Endodermal cell (in vitro differentiated cells): Measurements from ENCODE around the gene TMEM40. TPM values are rescaled to one million over a fixed set of nuclear protein-coding genes. Genes with fewer than 3 reads are reported as not detected.

Source experiments
- DNase-seq: peaks from one replicate; pipeline ENCODE4 v3.0.0-alpha.2; 2017
- H3K27ac ChIP-seq: 2 replicates; pipeline ENCODE4 v1.5.1; 2013; ENCODE audit warnings: mild to moderate bottlenecking, low read depth, low read length, moderate library complexity
- H3K27me3 ChIP-seq: 2 replicates; pipeline ENCODE4 v1.6.1; 2013; ENCODE audit warnings: mild to moderate bottlenecking, low read length, moderate library complexity; ENCODE audit not compliant: insufficient read depth, control insufficient read depth, poor library complexity, severe bottlenecking
- H3K36me3 ChIP-seq: 2 replicates; pipeline ENCODE4 v1.7.0; 2013; ENCODE audit warnings: mild to moderate bottlenecking, low read length, moderate library complexity; ENCODE audit not compliant: control insufficient read depth, insufficient read depth
- H3K4me1 ChIP-seq: one replicate; pipeline ENCODE4 v1.7.0; 2013; ENCODE audit warnings: low read length; ENCODE audit not compliant: control insufficient read depth, insufficient read depth
- H3K4me3 ChIP-seq: 2 replicates; pipeline ENCODE4 v1.5.1; 2013; ENCODE audit warnings: mild to moderate bottlenecking, low read length, moderate library complexity
- H3K9ac ChIP-seq: 2 replicates; pipeline ENCODE4 v1.6.1; 2013; ENCODE audit warnings: mild to moderate bottlenecking, low read length, moderate library complexity; ENCODE audit not compliant: poor library complexity, severe bottlenecking; ENCODE audit errors: extremely low read depth
- H3K9me3 ChIP-seq: 2 replicates; pipeline ENCODE4 v1.6.1; 2013; ENCODE audit warnings: mild to moderate bottlenecking, low read length, moderate library complexity; ENCODE audit not compliant: control insufficient read depth
- H3K27ac Mint-ChIP-seq: 2 replicates; pipeline ENCODE4 v1.8.0; 2020; ENCODE audit warnings: mixed read lengths
- H3K27me3 Mint-ChIP-seq: 2 replicates; pipeline ENCODE4 v1.8.0; 2021; ENCODE audit warnings: mild to moderate bottlenecking, mixed read lengths; ENCODE audit not compliant: insufficient read depth
- H3K36me3 Mint-ChIP-seq: 2 replicates; pipeline ENCODE4 v1.8.0; 2020; ENCODE audit warnings: low read depth, mixed read lengths
- H3K4me1 Mint-ChIP-seq: 2 replicates; pipeline ENCODE4 v1.8.0; 2020; ENCODE audit warnings: mixed read lengths
- H3K4me3 Mint-ChIP-seq: 2 replicates; pipeline ENCODE4 v1.8.0; 2020; ENCODE audit warnings: mild to moderate bottlenecking, moderate library complexity, mixed read lengths
- H3K9me3 Mint-ChIP-seq: 2 replicates; pipeline ENCODE4 v1.8.0; 2020; ENCODE audit warnings: mild to moderate bottlenecking, mixed read lengths
- CTCF ChIP-seq: fragments of 200-600 bp; sonication (generic); conservative IDR thresholded peaks from 2 replicates; pipeline ENCODE4 v1.5.0; 2021; ENCODE audit warnings: antibody characterized with exemption, mild to moderate bottlenecking
- WGBS, 2 experiments: methylation state at CpG; one replicate each; pipeline versions ENCODE4 v1.1.5 to v1.1.7; 2013; ENCODE audit warnings: missing lambda C conversion rate in 2 of 2, mixed read lengths in 1 of 2; ENCODE audit not compliant: insufficient coverage in 1 of 2, insufficient read length in 1 of 2; 5-methylcytosine and 5-hydroxymethylcytosine counted together
- long read RNA-seq, 4 experiments: library from polyadenylated mRNA in 2 of 4; library from RNA in 1 of 4; library from capped mRNA in 1 of 4; stranded (forward) in 3 of 4; unstranded in 1 of 4; transcript quantifications; one replicate each; pipeline ENCODE4 v2.0.0, GENCODE V29; 2020 to 2021; ENCODE audit warnings: inconsistent platforms in 1 of 4
- polyA plus RNA-seq, 2 experiments: library from polyadenylated mRNA; stranded (reverse); fragments of 50-300 nt; gene quantifications; one replicate each; pipeline ENCODE4 v1.2.3, GENCODE V29; 2013
- total RNA-seq, 2 donors: library from RNA; stranded (reverse); fragmentation: NEBNext Ultra II Directional in 1 of 2; extraction: Animal tissue kit (Norgen Biotek cat#: 25700) in 1 of 2; gene quantifications; 2 replicates in 1 of 2; 3 replicates in 1 of 2; pipeline ENCODE4 v1.2.1, GENCODE V29; 2021

Gene TMEM40, protein sequence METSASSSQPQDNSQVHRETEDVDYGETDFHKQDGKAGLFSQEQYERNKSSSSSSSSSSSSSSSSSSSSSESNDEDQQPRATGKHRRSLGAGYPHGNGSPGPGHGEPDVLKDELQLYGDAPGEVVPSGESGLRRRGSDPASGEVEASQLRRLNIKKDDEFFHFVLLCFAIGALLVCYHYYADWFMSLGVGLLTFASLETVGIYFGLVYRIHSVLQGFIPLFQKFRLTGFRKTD
- not detected for total RNA-seq
- polyA plus RNA-seq (2013, experiment 1 of 2), result not detected
- not detected for polyA plus RNA-seq (2013, experiment 2 of 2)
- long read RNA-seq, experiment 1, result 0 reads
- long read RNA-seq, experiment 2, result 0 reads
- long read RNA-seq, experiment 3, partial matches to known transcripts, result 0 of 1 reads
- long read RNA-seq, experiment 3, other reads (novel, unspliced or antisense), result 1 of 1 reads
- long read RNA-seq, experiment 4, partial matches to known transcripts, result 0 of 1 reads
- long read RNA-seq, experiment 4, other reads (novel, unspliced or antisense), result 0 of 1 reads

- Histone ChIP-seq H3K4me3 (no peak within 1 kb of the TSS), H3K9me3 (no peaks in the 10 kb centered on the region), H3K36me3 (no peaks in the 10 kb centered on the region), H3K4me1 (peaks cover 9% of the 10 kb centered on the region), H3K27me3 (peaks cover 29% of the 10 kb centered on the region), H3K9ac (no peak within 1 kb of the TSS), H3K27ac (no peak within 1 kb of the TSS)
- DNase-seq, result peak; percentile 78
- Mint-ChIP-seq H3K4me1 (peaks cover 16% of the 10 kb centered on the region), H3K9me3 (no peaks in the 10 kb centered on the region), H3K4me3 (no peak within 1 kb of the TSS), H3K27me3 (peaks cover 20% of the 10 kb centered on the region), H3K27ac (peak within 1 kb of the TSS; percentile 33), H3K36me3 (no peaks in the 10 kb centered on the region)
- WGBS, 2 experiments, result 84 to 90% methylated on average over 4 to 10 of the region's 10 CpGs
- TF ChIP-seq CTCF, result no peak
Observed at GRCh38 chr3:12759097-12759679, at the start of gene TMEM40. TSS of gene TMEM40 (minus strand) at chr3:12759259. CDS start at chr3:12749832, 9,427 bp downstream.

GRCh38 chr3:12808587-12808986 is 49.5 kb upstream of the TMEM40 start:
- H3K27ac ChIP-seq, result no peak overlapping the region
- H3K27me3 ChIP-seq, result no peaks in the 10 kb centered on the region
- peaks cover 10% of the 10 kb centered on the region for H3K27me3 Mint-ChIP-seq
- 82 to 85% methylated on average over 2 of the region's 2 CpGs for WGBS, 2 experiments
- no peaks in the 10 kb centered on the region for H3K4me1 ChIP-seq
- no peak overlapping the region for H3K27ac Mint-ChIP-seq
- no peaks in the 10 kb centered on the region for H3K9me3 Mint-ChIP-seq
- H3K4me1 Mint-ChIP-seq, result peaks cover 7% of the 10 kb centered on the region
- no peak overlapping the region for H3K4me3 ChIP-seq
- peaks cover 2% of the 10 kb centered on the region for H3K36me3 Mint-ChIP-seq
- no peak for DNase-seq
- no peak overlapping the region for H3K9ac ChIP-seq
- no peaks in the 10 kb centered on the region for H3K9me3 ChIP-seq
- no peak overlapping the region for H3K4me3 Mint-ChIP-seq
- TF ChIP-seq CTCF, result no peak
- H3K36me3 ChIP-seq, result peaks cover 8% of the 10 kb centered on the region

DNA sequence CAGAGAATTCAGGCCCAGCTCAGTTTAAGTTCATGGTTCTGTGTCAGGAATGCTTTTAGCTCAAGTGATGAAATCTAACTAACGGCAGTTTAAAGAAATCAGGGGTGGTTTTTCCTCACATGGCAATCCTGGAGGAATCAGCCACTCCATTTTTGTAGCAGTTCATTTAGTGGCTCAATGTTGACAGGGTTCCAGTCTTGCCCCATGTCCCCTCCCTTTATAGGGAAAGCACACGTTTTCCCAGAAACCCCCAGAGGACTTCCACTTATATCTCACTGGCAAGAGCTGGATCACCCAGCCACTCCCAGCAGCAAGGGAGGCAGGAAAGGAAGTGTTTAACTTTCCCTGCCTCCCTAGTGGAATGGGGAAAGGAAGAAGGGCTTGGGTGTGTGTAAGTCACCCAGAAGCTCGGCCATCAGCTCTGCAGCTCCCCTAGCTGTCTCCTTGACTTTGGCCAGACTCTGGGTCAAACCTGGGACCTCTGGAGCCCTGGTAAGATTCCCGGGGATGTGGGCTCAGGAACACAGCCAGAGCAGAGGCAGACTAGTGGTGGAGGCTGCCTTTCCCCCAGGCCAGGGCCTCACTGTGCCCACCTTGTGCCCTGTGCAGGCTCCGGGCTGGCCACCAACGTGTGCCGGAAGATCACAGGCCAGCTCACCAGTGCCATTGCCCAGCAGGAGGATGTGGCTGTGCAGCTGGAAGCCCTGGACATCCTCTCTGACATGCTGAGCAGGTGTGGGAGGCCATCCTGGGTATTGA is 48.7 kb upstream of the TMEM40 start:
- Mint-ChIP-seq H3K27ac (no peak overlapping the region), H3K4me3 (no peak overlapping the region)
- 81 to 93% methylated on average over 2 to 7 of the region's 7 CpGs for WGBS, 2 experiments

More for the DNA sequence above, 48.7 kb upstream of the TMEM40 start:
- H3K4me1 ChIP-seq, result no peaks in the 10 kb centered on the region
- Mint-ChIP-seq H3K9me3 (no peaks in the 10 kb centered on the region), H3K36me3 (peaks cover 2% of the 10 kb centered on the region), H3K4me1 (peaks cover 7% of the 10 kb centered on the region), H3K27me3 (peaks cover 10% of the 10 kb centered on the region)
- no peak overlapping the region for H3K27ac ChIP-seq
- H3K4me3 ChIP-seq, result no peak overlapping the region
- H3K27me3 ChIP-seq, result no peaks in the 10 kb centered on the region
- peaks cover 13% of the 10 kb centered on the region for H3K36me3 ChIP-seq
- DNase-seq, result no peak
- no peak for TF ChIP-seq CTCF
- H3K9ac ChIP-seq, result no peak overlapping the region
- no peaks in the 10 kb centered on the region for H3K9me3 ChIP-seq
